Measurements from ENCODE around the gene NOG. TPM values are rescaled to one million over a fixed set of nuclear protein-coding genes. Genes with fewer than 3 reads are reported as not detected.
A peak's percentile ranks its signal among the peaks of the same experiment; 100 is the strongest.

The NOG gene
- 1 to 10 TPM; 2.2 to 2.7 TPM for total RNA-seq
- under 1 TPM; 0.56 to 0.85 TPM for polyA plus RNA-seq
- long read RNA-seq, donor 1, transcript NOG-201 (1 exons, 1,892 nt) = major isoform, 6 of 6 reads
- long read RNA-seq, donor 1, partial matches to known transcripts = 0 of 6 reads
- long read RNA-seq, donor 1, other reads (novel, unspliced or antisense) = 0 of 6 reads
- long read RNA-seq, donor 2, partial matches to known transcripts = 0 of 1 reads
- long read RNA-seq, donor 2, other reads (novel, unspliced or antisense) = 0 of 1 reads
- long read RNA-seq, donor 3 = 0 reads
- long read RNA-seq, donor 4, partial matches to known transcripts = 0 of 4 reads
- long read RNA-seq, donor 4, other reads (novel, unspliced or antisense) = 0 of 4 reads
- long read RNA-seq, donor 5, transcript NOG-201 (1 exons, 1,892 nt) = major isoform, 7 of 7 reads
- long read RNA-seq, donor 5, partial matches to known transcripts = 0 of 7 reads
- long read RNA-seq, donor 5, other reads (novel, unspliced or antisense) = 0 of 7 reads

GRCh38 chr17:56593646-56594319, at the start of gene NOG:
NOG (plus strand) TSS chr17:56593699; CDS start chr17:56594224, 525 bp downstream.
- H3K27me3 ChIP-seq (ENCODE audit: control insufficient read depth in 3 of 3, insufficient read depth in 3 of 3, low read length in 2 of 3) = peaks cover 0 to 54% (median 37%) of the 10 kb centered on the region in 3 donors

GRCh38 chr17:56545106-56545505, 48.4 kb upstream of the NOG start:
- WGBS, 2 donors = 60 to 78% methylated on average over 2 of the region's 2 CpGs
- Histone ChIP-seq H3K27ac (ENCODE audit: low read depth in 1 of 2, low read length in 1 of 2) (no peak overlapping the region), H3K36me3 (ENCODE audit: control insufficient read depth in 4 of 4, insufficient read depth in 4 of 4, low read length in 4 of 4) (no peaks in the 10 kb centered on the region), H3K9ac (ENCODE audit: insufficient read depth in 1 of 2, low read length in 2 of 2) (no peak overlapping the region), H3K4me3 (no peak overlapping the region), H3K4me1 (ENCODE audit: control insufficient read depth in 5 of 5, insufficient read depth in 5 of 5, low read length in 5 of 5) (no peaks in the 10 kb centered on the region), H3K27me3 (ENCODE audit: control insufficient read depth in 3 of 3, insufficient read depth in 3 of 3, low read length in 2 of 3) (no peaks in the 10 kb centered on the region), H3K9me3 (ENCODE audit: control insufficient read depth in 4 of 4, insufficient read depth in 3 of 4, low read length in 3 of 4) (peaks cover 0 to 4% (median under 1%) of the 10 kb centered on the region in 4 donors)
- no peak for ATAC-seq (ENCODE audit: insufficient read depth, low FRiP score)
- no peak for TF ChIP-seq CTCF (IDR thresholded peaks at IDR 0.05; ENCODE audit: control extremely low read depth, extremely low read depth)
- no peak for DNase-seq

More at GRCh38 chr17:56593646-56594319, at the start of gene NOG:
- Histone ChIP-seq H3K4me3 (peak within 1 kb of the TSS; percentile 47), H3K36me3 (ENCODE audit: control insufficient read depth in 4 of 4, insufficient read depth in 4 of 4, low read length in 4 of 4) (no peaks in the 10 kb centered on the region), H3K27ac (ENCODE audit: low read depth in 1 of 2, low read length in 1 of 2) (peak within 1 kb of the TSS in 1 of 2 donors; percentile 52), H3K4me1 (ENCODE audit: control insufficient read depth in 5 of 5, insufficient read depth in 5 of 5, low read length in 5 of 5) (peaks cover 4 to 30% (median 11%) of the 10 kb centered on the region in 5 donors), H3K9me3 (ENCODE audit: control insufficient read depth in 4 of 4, insufficient read depth in 3 of 4, low read length in 3 of 4) (peaks cover 0 to 2% (median 0%) of the 10 kb centered on the region in 4 donors), H3K9ac (ENCODE audit: insufficient read depth in 1 of 2, low read length in 2 of 2) (no peak within 1 kb of the TSS)
- ATAC-seq (ENCODE audit: insufficient read depth, low FRiP score) (peak; percentile 60), DNase-seq (peak; percentile 67 to 74 (median 72))
- 0% methylated on average over 53 to 85 of the region's 85 CpGs for WGBS, 2 donors
- no peak for TF ChIP-seq CTCF (IDR thresholded peaks at IDR 0.05; ENCODE audit: control extremely low read depth, extremely low read depth)

- H3K4me3 ChIP-seq = no peak overlapping the region
- ATAC-seq (ENCODE audit: insufficient read depth, low FRiP score) (no peak), DNase-seq (no peak)
- no peaks in the 10 kb centered on the region for H3K36me3 ChIP-seq (ENCODE audit: control insufficient read depth in 4 of 4, insufficient read depth in 4 of 4, low read length in 4 of 4)
- H3K9ac ChIP-seq (ENCODE audit: insufficient read depth in 1 of 2, low read length in 2 of 2) = no peak overlapping the region
- H3K27me3 ChIP-seq (ENCODE audit: control insufficient read depth in 3 of 3, insufficient read depth in 3 of 3, low read length in 2 of 3) = no peaks in the 10 kb centered on the region
- H3K4me1 ChIP-seq (ENCODE audit: control insufficient read depth in 5 of 5, insufficient read depth in 5 of 5, low read length in 5 of 5) = no peaks in the 10 kb centered on the region
- no peak for TF ChIP-seq CTCF (IDR thresholded peaks at IDR 0.05; ENCODE audit: control extremely low read depth, extremely low read depth)
- H3K27ac ChIP-seq (ENCODE audit: low read depth in 1 of 2, low read length in 1 of 2) = no peak overlapping the region
- peaks cover 0 to 3% (median under 1%) of the 10 kb centered on the region in 4 donors for H3K9me3 ChIP-seq (ENCODE audit: control insufficient read depth in 4 of 4, insufficient read depth in 3 of 4, low read length in 3 of 4)
Measured at GRCh38 chr17:56545930-56546329, 47.6 kb upstream of the NOG start.

Data from lung (tissue), 16 donors.